Measurements from ENCODE around the gene FMN2.

GRCh38 chr1:240114222-240114621 lies 22.5 kb downstream of the FMN2 start:
- TF ChIP-seq ZNF521 (tag by site-specific recombination; IDR thresholded peaks at IDR 0.05) (no peak), ZNF335 (tag by site-specific recombination; conservative IDR thresholded peaks at IDR 0.05) (no peak), REST (tag by site-specific recombination; IDR thresholded peaks at IDR 0.05) (no peak), BCL11A (tag by site-specific recombination; IDR thresholded peaks at IDR 0.05; ENCODE audit: low read depth) (no peak), ZNF239 (tag by site-specific recombination; IDR thresholded peaks at IDR 0.05) (no peak), ATF2 (tag by site-specific recombination; IDR thresholded peaks at IDR 0.05; ENCODE audit: low read depth) (no peak), ZNF184 (tag by site-specific recombination; IDR thresholded peaks at IDR 0.05) (no peak), CTCF (tag by site-specific recombination; IDR thresholded peaks at IDR 0.05) (no peak), ZNF391 (tag by site-specific recombination; IDR thresholded peaks at IDR 0.05; ENCODE audit: borderline replicate concordance, low read depth) (no peak), YY1 (tag by site-specific recombination; IDR thresholded peaks at IDR 0.05) (no peak), ZBTB6 (tag by site-specific recombination; IDR thresholded peaks at IDR 0.05) (no peak), ZNF274 (IDR thresholded peaks at IDR 0.05; ENCODE audit: low read length) (no peak), ZNF274 (tag by site-specific recombination; IDR thresholded peaks at IDR 0.05; ENCODE audit: borderline replicate concordance) (no peak), ZNF202 (tag by site-specific recombination; IDR thresholded peaks at IDR 0.05; ENCODE audit: borderline replicate concordance) (no peak), ZNF623 (tag by site-specific recombination; IDR thresholded peaks at IDR 0.05) (no peak)
